ENCODE results near the gene SPART.
A peak's percentile ranks its signal among the peaks of the same experiment; 100 is the strongest.
"Not testable (repeated sequence)": the region's sequence is repeated elsewhere in the genome, so short reads cannot be mapped to it uniquely, and the experiment has no call there.

The SPART gene

GRCh38 chr13:36313047-36313969 is 32.9 kb downstream of the SPART start:
- Histone ChIP-seq H3K36me3 (ENCODE audit: control insufficient read depth in 2 of 2, insufficient read depth in 2 of 2, low read length in 2 of 2) (peaks cover 20 to 33% of the 10 kb centered on the region in 2 donors), H3K9ac (ENCODE audit: low read length in 2 of 2) (no peak overlapping the region)

GRCh38 chr13:36310417-36311108 is 35.6 kb downstream of the SPART start:
- Histone ChIP-seq H3K9ac (ENCODE audit: low read length in 2 of 2) (no peak overlapping the region), H3K4me3 (ENCODE audit: low read length in 2 of 2) (no peak overlapping the region), H3K27me3 (ENCODE audit: control insufficient read depth in 1 of 2, insufficient read depth in 2 of 2, low read length in 2 of 2) (no peaks in the 10 kb centered on the region), H3K4me1 (ENCODE audit: control insufficient read depth, insufficient read depth, low read length) (no peaks in the 10 kb centered on the region), H3K27ac (ENCODE audit: low read length) (no peak overlapping the region), H3K9me3 (ENCODE audit: control insufficient read depth in 2 of 2, low read length in 2 of 2) (no peaks in the 10 kb centered on the region), H3K36me3 (ENCODE audit: control insufficient read depth in 2 of 2, insufficient read depth in 2 of 2, low read length in 2 of 2) (peaks cover 20 to 33% of the 10 kb centered on the region in 2 donors)

More at GRCh38 chr13:36313047-36313969, 32.9 kb downstream of the SPART start:
- Histone ChIP-seq H3K4me3 (ENCODE audit: low read length in 2 of 2) (no peak overlapping the region), H3K27me3 (ENCODE audit: control insufficient read depth in 1 of 2, insufficient read depth in 2 of 2, low read length in 2 of 2) (no peaks in the 10 kb centered on the region), H3K27ac (ENCODE audit: low read length) (no peak overlapping the region), H3K4me1 (ENCODE audit: control insufficient read depth, insufficient read depth, low read length) (no peaks in the 10 kb centered on the region), H3K9me3 (ENCODE audit: control insufficient read depth in 2 of 2, low read length in 2 of 2) (no peaks in the 10 kb centered on the region)

GRCh38 chr13:36302289-36302688 is 43.9 kb downstream of the SPART start:
- Histone ChIP-seq H3K4me1 (ENCODE audit: control insufficient read depth, insufficient read depth, low read length) (peaks cover 5% of the 10 kb centered on the region), H3K9me3 (ENCODE audit: control insufficient read depth in 2 of 2, low read length in 2 of 2) (no peaks in the 10 kb centered on the region), H3K27me3 (ENCODE audit: control insufficient read depth in 1 of 2, insufficient read depth in 2 of 2, low read length in 2 of 2) (no peaks in the 10 kb centered on the region), H3K4me3 (ENCODE audit: low read length in 2 of 2) (no peak overlapping the region), H3K36me3 (ENCODE audit: control insufficient read depth in 2 of 2, insufficient read depth in 2 of 2, low read length in 2 of 2) (peaks cover 6 to 7% of the 10 kb centered on the region in 2 donors), H3K9ac (ENCODE audit: low read length in 2 of 2) (no peak overlapping the region), H3K27ac (ENCODE audit: low read length) (no peak overlapping the region)

GRCh38 chr13:36299469-36299868 is 46.7 kb downstream of the SPART start:
- not testable (repeated sequence) for H3K4me3 ChIP-seq (ENCODE audit: low read length in 2 of 2); H3K9me3 ChIP-seq (ENCODE audit: control insufficient read depth in 2 of 2, low read length in 2 of 2); H3K9ac ChIP-seq (ENCODE audit: low read length in 2 of 2); H3K27me3 ChIP-seq (ENCODE audit: control insufficient read depth in 1 of 2, insufficient read depth in 2 of 2, low read length in 2 of 2); H3K36me3 ChIP-seq (ENCODE audit: control insufficient read depth in 2 of 2, insufficient read depth in 2 of 2, low read length in 2 of 2); H3K27ac ChIP-seq (ENCODE audit: low read length); H3K4me1 ChIP-seq (ENCODE audit: control insufficient read depth, insufficient read depth, low read length)

- Histone ChIP-seq H3K27ac (ENCODE audit: low read length) (peak overlapping the region; percentile 85), H3K4me3 (ENCODE audit: low read length in 2 of 2) (peak overlapping the region; percentile 75 to 91), H3K9me3 (ENCODE audit: control insufficient read depth in 2 of 2, low read length in 2 of 2) (no peaks in the 10 kb centered on the region), H3K9ac (ENCODE audit: low read length in 2 of 2) (peak overlapping the region; percentile 51 to 89), H3K27me3 (ENCODE audit: control insufficient read depth in 1 of 2, insufficient read depth in 2 of 2, low read length in 2 of 2) (no peaks in the 10 kb centered on the region), H3K4me1 (ENCODE audit: control insufficient read depth, insufficient read depth, low read length) (peaks cover 5% of the 10 kb centered on the region), H3K36me3 (ENCODE audit: control insufficient read depth in 2 of 2, insufficient read depth in 2 of 2, low read length in 2 of 2) (no peaks in the 10 kb centered on the region)
Measured at GRCh38 chr13:36298535-36299068, 47.6 kb downstream of the SPART start.

GRCh38 chr13:36297366-36298338 is 48.5 kb downstream of the SPART start, which contains the start of gene CCDC169:
CCDC169 (minus strand) TSS chr13:36297814; CDS start chr13:36297719, 95 bp downstream.
- peak within 1 kb of the TSS; percentile 89 to 91 for H3K9ac ChIP-seq (ENCODE audit: low read length in 2 of 2)
- H3K4me3 ChIP-seq (ENCODE audit: low read length in 2 of 2) = peak within 1 kb of the TSS; percentile 75 to 91
- no peaks in the 10 kb centered on the region for H3K27me3 ChIP-seq (ENCODE audit: control insufficient read depth in 1 of 2, insufficient read depth in 2 of 2, low read length in 2 of 2)
- no peaks in the 10 kb centered on the region for H3K9me3 ChIP-seq (ENCODE audit: control insufficient read depth in 2 of 2, low read length in 2 of 2)
- no peaks in the 10 kb centered on the region for H3K36me3 ChIP-seq (ENCODE audit: control insufficient read depth in 2 of 2, insufficient read depth in 2 of 2, low read length in 2 of 2)
- peak within 1 kb of the TSS; percentile 85 for H3K27ac ChIP-seq (ENCODE audit: low read length)
- peaks cover 5% of the 10 kb centered on the region for H3K4me1 ChIP-seq (ENCODE audit: control insufficient read depth, insufficient read depth, low read length)

GRCh38 chr13:36294096-36294495 is 52.1 kb downstream of the SPART start:
- Histone ChIP-seq H3K27me3 (ENCODE audit: control insufficient read depth in 1 of 2, insufficient read depth in 2 of 2, low read length in 2 of 2) (no peaks in the 10 kb centered on the region), H3K36me3 (ENCODE audit: control insufficient read depth in 2 of 2, insufficient read depth in 2 of 2, low read length in 2 of 2) (no peaks in the 10 kb centered on the region)

GRCh38 chr13:36293497-36293896 is 52.7 kb downstream of the SPART start:
- Histone ChIP-seq H3K4me3 (ENCODE audit: low read length in 2 of 2) (no peak overlapping the region), H3K9ac (ENCODE audit: low read length in 2 of 2) (no peak overlapping the region), H3K4me1 (ENCODE audit: control insufficient read depth, insufficient read depth, low read length) (peaks cover 5% of the 10 kb centered on the region), H3K27ac (ENCODE audit: low read length) (no peak overlapping the region), H3K36me3 (ENCODE audit: control insufficient read depth in 2 of 2, insufficient read depth in 2 of 2, low read length in 2 of 2) (no peaks in the 10 kb centered on the region), H3K9me3 (ENCODE audit: control insufficient read depth in 2 of 2, low read length in 2 of 2) (no peaks in the 10 kb centered on the region), H3K27me3 (ENCODE audit: control insufficient read depth in 1 of 2, insufficient read depth in 2 of 2, low read length in 2 of 2) (no peaks in the 10 kb centered on the region)

More at GRCh38 chr13:36294096-36294495, 52.1 kb downstream of the SPART start:
- Histone ChIP-seq H3K9me3 (ENCODE audit: control insufficient read depth in 2 of 2, low read length in 2 of 2) (no peaks in the 10 kb centered on the region), H3K27ac (ENCODE audit: low read length) (no peak overlapping the region), H3K9ac (ENCODE audit: low read length in 2 of 2) (no peak overlapping the region), H3K4me3 (ENCODE audit: low read length in 2 of 2) (no peak overlapping the region), H3K4me1 (ENCODE audit: control insufficient read depth, insufficient read depth, low read length) (peaks cover 5% of the 10 kb centered on the region)

GRCh38 chr13:36288794-36289391 is 57.3 kb downstream of the SPART start:
- Histone ChIP-seq H3K27ac (ENCODE audit: low read length) (no peak overlapping the region), H3K4me3 (ENCODE audit: low read length in 2 of 2) (no peak overlapping the region), H3K4me1 (ENCODE audit: control insufficient read depth, insufficient read depth, low read length) (peaks cover 4% of the 10 kb centered on the region), H3K9me3 (ENCODE audit: control insufficient read depth in 2 of 2, low read length in 2 of 2) (no peaks in the 10 kb centered on the region), H3K9ac (ENCODE audit: low read length in 2 of 2) (no peak overlapping the region), H3K27me3 (ENCODE audit: control insufficient read depth in 1 of 2, insufficient read depth in 2 of 2, low read length in 2 of 2) (no peaks in the 10 kb centered on the region), H3K36me3 (ENCODE audit: control insufficient read depth in 2 of 2, insufficient read depth in 2 of 2, low read length in 2 of 2) (no peaks in the 10 kb centered on the region)
